ACHN (cell line): ENCODE data around the gene AFAP1L2.

Experiments
- DNase-seq: peaks from one replicate; pipeline ENCODE4 v3.0.0-alpha.2; 2015
- in situ Hi-C: cut with HindIII; loops from 2 replicates; pipeline ENCODE4 v1.10.0; 2017; ENCODE audit warnings: low sequenced_read_pairs, low pct_ligation_motif_present, low pct_unique_long_range_greater_than_20kb

AFAP1L2 gene

GRCh38 chr10:114393886-114394285 is 10.4 kb downstream of the AFAP1L2 start:
- in situ Hi-C loops: no loop called here
- DNase-seq: no peak

GRCh38 chr10:114393482-114393881 is 10.8 kb downstream of the AFAP1L2 start:
- DNase-seq: peak; percentile 15
- in situ Hi-C loops: no loop called here

- in situ Hi-C loops: no loop called here
- DNase-seq: no peak
Observed at GRCh38 chr10:114392112-114392835, 12.0 kb downstream of the AFAP1L2 start.

- peak; percentile 26 for DNase-seq
- in situ Hi-C loops: no loop called here
Observed at GRCh38 chr10:114391599-114391998, 12.7 kb downstream of the AFAP1L2 start.

- peak; percentile 74 for DNase-seq
- in situ Hi-C loops: no loop called here
Observed at GRCh38 chr10:114389426-114389825, 14.9 kb downstream of the AFAP1L2 start.

GRCh38 chr10:114388275-114388674 is 16.0 kb downstream of the AFAP1L2 start:
- DNase-seq: no peak
- in situ Hi-C loops: no loop called here

- in situ Hi-C loops: no loop called here
- no peak for DNase-seq
Observed at GRCh38 chr10:114387784-114388183, 16.5 kb downstream of the AFAP1L2 start.

GRCh38 chr10:114386452-114386851 is 17.9 kb downstream of the AFAP1L2 start:
- in situ Hi-C loops: no loop called here
- DNase-seq: no peak

- DNase-seq: no peak
- in situ Hi-C loops: no loop called here
Observed at GRCh38 chr10:114385557-114385956, 18.7 kb downstream of the AFAP1L2 start.

- no peak for DNase-seq
- in situ Hi-C loops: no loop called here
Observed at GRCh38 chr10:114384601-114385000, 19.7 kb downstream of the AFAP1L2 start.

GRCh38 chr10:114384181-114384580 is 20.1 kb downstream of the AFAP1L2 start:
- in situ Hi-C loops: no loop called here
- DNase-seq: no peak

GRCh38 chr10:114380797-114381196 is 23.5 kb downstream of the AFAP1L2 start:
- in situ Hi-C loops: no loop called here

GRCh38 chr10:114380060-114380459 is 24.2 kb downstream of the AFAP1L2 start:
- in situ Hi-C loops: no loop called here
- no peak for DNase-seq

More at GRCh38 chr10:114380797-114381196, 23.5 kb downstream of the AFAP1L2 start:
- DNase-seq: no peak

- no peak for DNase-seq
- in situ Hi-C loops: no loop called here
Observed at GRCh38 chr10:114379631-114380041, 24.7 kb downstream of the AFAP1L2 start.

GRCh38 chr10:114376523-114376922 is 27.8 kb downstream of the AFAP1L2 start:
- no peak for DNase-seq
- in situ Hi-C loops: no loop called here

GRCh38 chr10:114375047-114375446 is 29.3 kb downstream of the AFAP1L2 start:
- no peak for DNase-seq
- in situ Hi-C loops: no loop called here

- in situ Hi-C loops: no loop called here
- no peak for DNase-seq
Observed at GRCh38 chr10:114374053-114374791, 30.1 kb downstream of the AFAP1L2 start.

GRCh38 chr10:114373631-114374030 is 30.7 kb downstream of the AFAP1L2 start:
- DNase-seq: no peak
- in situ Hi-C loops: no loop called here

- in situ Hi-C loops: no loop called here
- DNase-seq: no peak
Observed at GRCh38 chr10:114372995-114373394, 31.3 kb downstream of the AFAP1L2 start.

- no peak for DNase-seq
- in situ Hi-C loops: no loop called here
Observed at GRCh38 chr10:114372179-114372578, 32.1 kb downstream of the AFAP1L2 start.
